Body of pancreas (tissue), 4 donors: Measurements from ENCODE around the gene PEMT. TPM values are rescaled to one million over a fixed set of nuclear protein-coding genes. Genes with fewer than 3 reads are reported as not detected.
A peak's percentile ranks its signal among the peaks of the same experiment; 100 is the strongest.

ENCODE experiments used
- ATAC-seq: fragments of 150-250 bp; one replicate; pipeline ENCODE4 v1.9.1; 2016
- DNase-seq, 4 donors: peaks; one replicate each; pipeline ENCODE4 v3.0.0-alpha.2; 2019
- H3K27ac ChIP-seq, 4 donors: fragments of 200-600 bp; sonication (generic); 1 replicate in 3 of 4; 2 replicates in 1 of 4; pipeline versions ENCODE4 v1.5.1 to v1.6.1; 2016 to 2019; ENCODE audit warnings: mild to moderate bottlenecking in 1 of 4, mixed read lengths in 1 of 4, moderate library complexity in 1 of 4
- H3K27me3 ChIP-seq, 2 donors: fragments of 200-600 bp; sonication (generic); one replicate each; pipeline ENCODE4 v1.6.0; 2016; ENCODE audit warnings: mild to moderate bottlenecking in 1 of 2
- H3K36me3 ChIP-seq, 2 donors: fragments of 200-600 bp; sonication (generic); replicated peaks in 1 of 2; 2 replicates each; pipeline ENCODE4 v1.5.1; 2016; ENCODE audit warnings: low read depth in 2 of 2; ENCODE audit not compliant: insufficient read depth in 1 of 2
- H3K4me1 ChIP-seq: fragments of 200-600 bp; sonication (generic); one replicate; pipeline ENCODE4 v1.6.0; 2016
- H3K4me3 ChIP-seq, 2 donors: fragments of 200-600 bp; sonication (generic); 1 replicate in 1 of 2; 2 replicates in 1 of 2; pipeline ENCODE4 v1.5.1; 2016 to 2019
- H3K9me3 ChIP-seq, 3 donors: fragments of 200-600 bp; sonication (generic); 1 replicate in 2 of 3; 2 replicates in 1 of 3; pipeline ENCODE4 v1.5.1; 2016
- POLR2A ChIP-seq, 3 donors: fragments of 450-650 bp; IDR thresholded peaks; one replicate each; pipeline ENCODE4 v1.6.1; 2016; ENCODE audit warnings: antibody characterized with exemption in 3 of 3, mild to moderate bottlenecking in 2 of 3
- WGBS, 2 donors: methylation state at CpG; one replicate each; pipeline ENCODE4 v1.1.5; 2017; 5-methylcytosine and 5-hydroxymethylcytosine counted together
- intact Hi-C: fragments of 100-400 bp; cut with DNase I; formaldehyde crosslinking; loops from one replicate; pipeline ENCODE4 v1.15.1; 2023
- total RNA-seq, 2 donors: library from RNA; depleted of rRNA; stranded (reverse); fragments of >200 nt; gene quantifications; one replicate each; pipeline ENCODE4 v1.1.0, GENCODE V29; 2016
- TF ChIP-seq, protein P1 (sequence below), 7 experiments: fragments of 450-650 bp in 4 of 7; fragments of 200-600 bp in 3 of 7; sonication (generic) in 3 of 7; IDR thresholded peaks; one replicate each; pipeline ENCODE4 v1.5.1; 2016 to 2019; ENCODE audit warnings: antibody characterized with exemption in 7 of 7

The PEMT gene
- total RNA-seq, 2 donors from 2014 or later: 23.4 to 27.8 TPM

GRCh38 chr17:17561408-17562145, 29.9 kb downstream of the PEMT start:
- peak overlapping the region; percentile 42 to 73 (median 60) for H3K27ac ChIP-seq
- no peaks in the 10 kb centered on the region for H3K9me3 ChIP-seq
- no peak overlapping the region for H3K4me3 ChIP-seq
- H3K4me1 ChIP-seq: no peaks in the 10 kb centered on the region
- H3K36me3 ChIP-seq: no peaks in the 10 kb centered on the region
- no peaks in the 10 kb centered on the region for H3K27me3 ChIP-seq
- intact Hi-C loops: no loop called here
- peak; percentile 41 to 94 (median 82) for DNase-seq
- peak in 1 of 3 donors; percentile 22 for TF ChIP-seq POLR2A (IDR thresholded peaks at IDR 0.05)
- TF ChIP-seq, protein P1, sequence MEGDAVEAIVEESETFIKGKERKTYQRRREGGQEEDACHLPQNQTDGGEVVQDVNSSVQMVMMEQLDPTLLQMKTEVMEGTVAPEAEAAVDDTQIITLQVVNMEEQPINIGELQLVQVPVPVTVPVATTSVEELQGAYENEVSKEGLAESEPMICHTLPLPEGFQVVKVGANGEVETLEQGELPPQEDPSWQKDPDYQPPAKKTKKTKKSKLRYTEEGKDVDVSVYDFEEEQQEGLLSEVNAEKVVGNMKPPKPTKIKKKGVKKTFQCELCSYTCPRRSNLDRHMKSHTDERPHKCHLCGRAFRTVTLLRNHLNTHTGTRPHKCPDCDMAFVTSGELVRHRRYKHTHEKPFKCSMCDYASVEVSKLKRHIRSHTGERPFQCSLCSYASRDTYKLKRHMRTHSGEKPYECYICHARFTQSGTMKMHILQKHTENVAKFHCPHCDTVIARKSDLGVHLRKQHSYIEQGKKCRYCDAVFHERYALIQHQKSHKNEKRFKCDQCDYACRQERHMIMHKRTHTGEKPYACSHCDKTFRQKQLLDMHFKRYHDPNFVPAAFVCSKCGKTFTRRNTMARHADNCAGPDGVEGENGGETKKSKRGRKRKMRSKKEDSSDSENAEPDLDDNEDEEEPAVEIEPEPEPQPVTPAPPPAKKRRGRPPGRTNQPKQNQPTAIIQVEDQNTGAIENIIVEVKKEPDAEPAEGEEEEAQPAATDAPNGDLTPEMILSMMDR (IDR thresholded peaks at IDR 0.05): no peak
- WGBS, 2 donors: 64 to 85% methylated on average over 13 to 28 of the region's 30 CpGs
- ATAC-seq: peak; percentile 69

GRCh38 chr17:17560975-17561374, 30.5 kb downstream of the PEMT start:
- TF ChIP-seq, protein P1 (IDR thresholded peaks at IDR 0.05): no peak
- TF ChIP-seq POLR2A (IDR thresholded peaks at IDR 0.05): no peak
- ATAC-seq (no peak), DNase-seq (no peak)
- Histone ChIP-seq H3K27me3 (no peaks in the 10 kb centered on the region), H3K4me3 (no peak overlapping the region), H3K36me3 (no peaks in the 10 kb centered on the region), H3K27ac (peak overlapping the region; percentile 42 to 70 (median 60)), H3K4me1 (no peaks in the 10 kb centered on the region), H3K9me3 (no peaks in the 10 kb centered on the region)
- intact Hi-C loops: no loop called here
- WGBS, 2 donors: 88 to 93% methylated on average over 8 to 10 of the region's 10 CpGs

GRCh38 chr17:17560167-17560566, 31.3 kb downstream of the PEMT start:
- intact Hi-C loops: no loop called here
- H3K4me1 ChIP-seq: no peaks in the 10 kb centered on the region
- 95 to 99% methylated on average over 10 of the region's 10 CpGs for WGBS, 2 donors
- no peak for DNase-seq
- TF ChIP-seq POLR2A (IDR thresholded peaks at IDR 0.05): no peak
- TF ChIP-seq, protein P1 (IDR thresholded peaks at IDR 0.05): no peak
- H3K9me3 ChIP-seq: no peaks in the 10 kb centered on the region
- H3K4me3 ChIP-seq: no peak overlapping the region
- no peak for ATAC-seq
- H3K27me3 ChIP-seq: no peaks in the 10 kb centered on the region
- H3K27ac ChIP-seq: peak overlapping the region in 1 of 4 donors; percentile 70
- no peaks in the 10 kb centered on the region for H3K36me3 ChIP-seq

DNA sequence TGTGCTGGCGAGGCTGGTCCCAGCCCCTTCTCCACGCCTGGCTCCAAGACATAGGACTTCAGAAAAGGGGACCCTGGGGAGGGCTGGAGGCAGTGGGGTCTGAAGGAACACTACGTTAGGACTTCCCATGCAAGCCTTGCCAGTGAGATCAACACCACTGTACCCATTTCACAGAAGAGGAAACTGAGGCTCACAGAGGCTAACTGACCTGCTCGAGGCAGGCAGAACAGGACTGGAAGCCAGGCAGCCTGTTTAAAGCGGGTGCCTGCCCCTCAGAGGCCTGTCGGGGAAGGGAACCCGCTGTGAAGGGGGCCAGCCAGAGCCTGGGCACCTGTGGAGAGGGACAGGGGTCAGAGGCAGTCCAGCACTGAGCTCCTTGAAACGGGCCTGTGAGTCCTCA, 32.3 kb downstream of the PEMT start:
- ATAC-seq (no peak), DNase-seq (no peak)
- H3K27me3 ChIP-seq: no peaks in the 10 kb centered on the region
- no peak overlapping the region for H3K27ac ChIP-seq
- intact Hi-C loops: loop anchor here (5.0 kb wide), 1 partner anchor 57 kb away; no protein-coding TSS in a partner anchor
- no peak overlapping the region for H3K4me3 ChIP-seq
- no peaks in the 10 kb centered on the region for H3K36me3 ChIP-seq
- TF ChIP-seq POLR2A (IDR thresholded peaks at IDR 0.05): no peak
- TF ChIP-seq, protein P1 (IDR thresholded peaks at IDR 0.05): no peak
- H3K9me3 ChIP-seq: no peaks in the 10 kb centered on the region
- 83 to 94% methylated on average over 2 to 8 of the region's 8 CpGs for WGBS, 2 donors
- H3K4me1 ChIP-seq: no peaks in the 10 kb centered on the region

- Histone ChIP-seq H3K27me3 (no peaks in the 10 kb centered on the region), H3K9me3 (no peaks in the 10 kb centered on the region), H3K27ac (no peak overlapping the region), H3K4me3 (no peak overlapping the region), H3K36me3 (no peaks in the 10 kb centered on the region), H3K4me1 (no peaks in the 10 kb centered on the region)
- DNase-seq (no peak), ATAC-seq (no peak)
- TF ChIP-seq, protein P1 (IDR thresholded peaks at IDR 0.05): no peak
- intact Hi-C loops: loop anchor here (5.0 kb wide), 1 partner anchor 56 kb away; no protein-coding TSS in a partner anchor
- 86 to 94% methylated on average over 8 of the region's 8 CpGs for WGBS, 2 donors
Observed at GRCh38 chr17:17558431-17558830, 33.1 kb downstream of the PEMT start.
